Body of pancreas (tissue), 4 donors: ENCODE data around the gene NAA20. TPM values are rescaled to one million over a fixed set of nuclear protein-coding genes. Genes with fewer than 3 reads are reported as not detected.

Experiments used
- ATAC-seq: fragments of 150-250 bp; one replicate; pipeline ENCODE4 v1.9.1; 2016
- DNase-seq, 4 donors: peaks; one replicate each; pipeline ENCODE4 v3.0.0-alpha.2; 2019
- H3K27ac ChIP-seq, 4 donors: fragments of 200-600 bp; sonication (generic); 1 replicate in 3 of 4; 2 replicates in 1 of 4; pipeline versions ENCODE4 v1.5.1 to v1.6.1; 2016 to 2019; ENCODE audit warnings: mild to moderate bottlenecking in 1 of 4, mixed read lengths in 1 of 4, moderate library complexity in 1 of 4
- H3K27me3 ChIP-seq, 2 donors: fragments of 200-600 bp; sonication (generic); one replicate each; pipeline ENCODE4 v1.6.0; 2016; ENCODE audit warnings: mild to moderate bottlenecking in 1 of 2
- H3K36me3 ChIP-seq, 2 donors: fragments of 200-600 bp; sonication (generic); replicated peaks in 1 of 2; 2 replicates each; pipeline ENCODE4 v1.5.1; 2016; ENCODE audit warnings: low read depth in 2 of 2; ENCODE audit not compliant: insufficient read depth in 1 of 2
- H3K4me1 ChIP-seq: fragments of 200-600 bp; sonication (generic); one replicate; pipeline ENCODE4 v1.6.0; 2016
- H3K4me3 ChIP-seq, 2 donors: fragments of 200-600 bp; sonication (generic); 1 replicate in 1 of 2; 2 replicates in 1 of 2; pipeline ENCODE4 v1.5.1; 2016 to 2019
- H3K9me3 ChIP-seq, 3 donors: fragments of 200-600 bp; sonication (generic); 1 replicate in 2 of 3; 2 replicates in 1 of 3; pipeline ENCODE4 v1.5.1; 2016
- POLR2A ChIP-seq, 3 donors: fragments of 450-650 bp; IDR thresholded peaks; one replicate each; pipeline ENCODE4 v1.6.1; 2016; ENCODE audit warnings: antibody characterized with exemption in 3 of 3, mild to moderate bottlenecking in 2 of 3
- WGBS, 2 donors: methylation state at CpG; one replicate each; pipeline ENCODE4 v1.1.5; 2017; 5-methylcytosine and 5-hydroxymethylcytosine counted together
- intact Hi-C: fragments of 100-400 bp; cut with DNase I; formaldehyde crosslinking; loops from one replicate; pipeline ENCODE4 v1.15.1; 2023
- total RNA-seq, 2 donors: library from RNA; depleted of rRNA; stranded (reverse); fragments of >200 nt; gene quantifications; one replicate each; pipeline ENCODE4 v1.1.0, GENCODE V29; 2016
- TF ChIP-seq, protein P1 (sequence below), 7 experiments: fragments of 450-650 bp in 4 of 7; fragments of 200-600 bp in 3 of 7; sonication (generic) in 3 of 7; IDR thresholded peaks; one replicate each; pipeline ENCODE4 v1.5.1; 2016 to 2019; ENCODE audit warnings: antibody characterized with exemption in 7 of 7

The NAA20 gene
- total RNA-seq, 2 donors from 2014 or later, result 19.2 to 23.4 TPM

GRCh38 chr20:19976595-19977372, 40.4 kb upstream of the NAA20 start:
- DNase-seq, result peak; percentile 73 to 79 (median 78)
- Histone ChIP-seq H3K4me3 (peak overlapping the region; percentile 30 to 53), H3K27me3 (no peaks in the 10 kb centered on the region), H3K9me3 (no peaks in the 10 kb centered on the region), H3K27ac (peak overlapping the region; percentile 90 to 95 (median 94)), H3K4me1 (peaks cover 70% of the 10 kb centered on the region), H3K36me3 (no peaks in the 10 kb centered on the region)
- ATAC-seq, result peak; percentile 60
- WGBS, 2 donors, result 16 to 20% methylated on average over 4 to 8 of the region's 8 CpGs
- TF ChIP-seq, protein P1, sequence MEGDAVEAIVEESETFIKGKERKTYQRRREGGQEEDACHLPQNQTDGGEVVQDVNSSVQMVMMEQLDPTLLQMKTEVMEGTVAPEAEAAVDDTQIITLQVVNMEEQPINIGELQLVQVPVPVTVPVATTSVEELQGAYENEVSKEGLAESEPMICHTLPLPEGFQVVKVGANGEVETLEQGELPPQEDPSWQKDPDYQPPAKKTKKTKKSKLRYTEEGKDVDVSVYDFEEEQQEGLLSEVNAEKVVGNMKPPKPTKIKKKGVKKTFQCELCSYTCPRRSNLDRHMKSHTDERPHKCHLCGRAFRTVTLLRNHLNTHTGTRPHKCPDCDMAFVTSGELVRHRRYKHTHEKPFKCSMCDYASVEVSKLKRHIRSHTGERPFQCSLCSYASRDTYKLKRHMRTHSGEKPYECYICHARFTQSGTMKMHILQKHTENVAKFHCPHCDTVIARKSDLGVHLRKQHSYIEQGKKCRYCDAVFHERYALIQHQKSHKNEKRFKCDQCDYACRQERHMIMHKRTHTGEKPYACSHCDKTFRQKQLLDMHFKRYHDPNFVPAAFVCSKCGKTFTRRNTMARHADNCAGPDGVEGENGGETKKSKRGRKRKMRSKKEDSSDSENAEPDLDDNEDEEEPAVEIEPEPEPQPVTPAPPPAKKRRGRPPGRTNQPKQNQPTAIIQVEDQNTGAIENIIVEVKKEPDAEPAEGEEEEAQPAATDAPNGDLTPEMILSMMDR (IDR thresholded peaks at IDR 0.05), result no peak
- TF ChIP-seq POLR2A (IDR thresholded peaks at IDR 0.05), result peak in 2 of 3 donors; percentile 61 to 72
- intact Hi-C loops, result no loop called here

- TF ChIP-seq, protein P1 (IDR thresholded peaks at IDR 0.05), result no peak
- no peak for TF ChIP-seq POLR2A (IDR thresholded peaks at IDR 0.05)
Observed at GRCh38 chr20:19977373-19977770, 39.8 kb upstream of the NAA20 start.

DNA sequence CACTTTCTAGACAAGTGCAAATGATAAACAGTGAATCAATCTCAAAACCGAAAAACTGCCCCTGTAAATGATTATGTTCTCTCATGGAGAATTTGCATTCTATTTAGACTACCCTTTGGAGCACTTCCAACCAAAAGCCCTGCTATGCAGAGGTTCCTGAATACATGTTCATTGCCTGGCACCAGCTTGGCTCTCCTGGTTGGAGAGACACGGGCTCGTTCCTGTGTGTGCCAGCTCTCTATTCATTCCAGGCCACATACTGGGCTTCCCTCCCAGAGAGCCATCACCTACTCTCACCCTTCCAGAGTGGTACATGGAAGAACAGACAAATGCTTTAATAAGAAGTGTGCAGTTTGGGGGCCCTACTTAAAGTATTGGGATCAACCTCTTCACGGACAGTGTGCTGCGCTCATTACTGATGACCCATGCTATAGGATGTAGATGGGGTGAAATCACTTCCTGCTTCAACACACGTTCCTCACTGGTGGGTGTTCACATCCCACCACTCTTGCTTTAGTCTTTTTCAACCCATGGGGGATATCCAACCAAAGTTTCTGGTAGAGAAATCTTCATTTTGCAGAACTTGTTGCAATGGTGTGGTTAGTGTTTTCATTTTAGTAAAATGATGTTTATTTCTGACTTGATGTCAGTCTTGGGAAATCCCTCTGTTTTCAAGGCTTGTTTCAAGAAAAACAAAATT, 38.5 kb upstream of the NAA20 start:
- no peak for ATAC-seq
- H3K27ac ChIP-seq, result peak overlapping the region in 3 of 4 donors; percentile 90 to 95 (median 94)
- peaks cover 78% of the 10 kb centered on the region for H3K4me1 ChIP-seq
- H3K27me3 ChIP-seq, result no peaks in the 10 kb centered on the region
- intact Hi-C loops, result no loop called here
- no peaks in the 10 kb centered on the region for H3K36me3 ChIP-seq
- peak in 2 of 4 donors; percentile 32 to 43 for DNase-seq
- 27 to 28% methylated on average over 6 of the region's 6 CpGs for WGBS, 2 donors
- no peaks in the 10 kb centered on the region for H3K9me3 ChIP-seq
- no peak overlapping the region for H3K4me3 ChIP-seq
- TF ChIP-seq, protein P1 (IDR thresholded peaks at IDR 0.05), result no peak
- no peak for TF ChIP-seq POLR2A (IDR thresholded peaks at IDR 0.05)

More at GRCh38 chr20:19977373-19977770, 39.8 kb upstream of the NAA20 start:
- Histone ChIP-seq H3K9me3 (no peaks in the 10 kb centered on the region), H3K4me3 (peak overlapping the region; percentile 30 to 53), H3K27ac (peak overlapping the region; percentile 90 to 95 (median 94)), H3K36me3 (no peaks in the 10 kb centered on the region), H3K4me1 (peaks cover 76% of the 10 kb centered on the region), H3K27me3 (no peaks in the 10 kb centered on the region)
- DNase-seq (no peak), ATAC-seq (no peak)
- 22 to 23% methylated on average over 4 to 5 of the region's 5 CpGs for WGBS, 2 donors
- intact Hi-C loops, result no loop called here

DNA sequence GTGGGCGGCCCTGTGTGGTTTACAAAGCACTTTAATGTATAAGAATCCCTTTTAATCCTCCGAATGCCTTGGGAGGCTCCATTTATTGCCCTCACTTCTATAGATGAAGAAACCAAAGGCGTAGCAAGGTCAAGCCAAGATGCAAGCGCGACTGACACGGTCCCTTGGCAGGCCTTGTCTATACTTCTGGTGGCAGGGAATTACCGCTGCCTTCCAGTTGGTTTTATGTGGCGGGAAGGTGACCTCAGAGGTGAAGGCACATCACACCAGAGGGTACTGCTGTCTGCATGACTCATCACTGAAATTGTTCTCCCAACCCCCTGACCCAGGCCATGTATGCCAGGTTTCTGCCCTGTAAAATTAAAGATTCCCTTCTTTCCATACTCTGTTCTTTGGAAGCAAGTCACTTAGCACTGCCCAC, 36.1 kb upstream of the NAA20 start:
- Histone ChIP-seq H3K4me1 (peaks cover 88% of the 10 kb centered on the region), H3K36me3 (no peaks in the 10 kb centered on the region), H3K27ac (peak overlapping the region in 3 of 4 donors; percentile 4 to 46 (median 22)), H3K27me3 (no peaks in the 10 kb centered on the region), H3K9me3 (no peaks in the 10 kb centered on the region), H3K4me3 (no peak overlapping the region)
- TF ChIP-seq, protein P1 (IDR thresholded peaks at IDR 0.05), result no peak
- TF ChIP-seq POLR2A (IDR thresholded peaks at IDR 0.05), result no peak
- intact Hi-C loops, result no loop called here
- ATAC-seq (no peak), DNase-seq (peak in 3 of 4 donors; percentile 42 to 48 (median 46))
- 65 to 67% methylated on average over 8 of the region's 8 CpGs for WGBS, 2 donors
